Bone marrow (tissue), 2 donors: ENCODE data around the gene CARMIL3.

Source experiments
- DNase-seq, 2 donors: peaks; one replicate each; lab custom pipeline; 2025; lab: John Stamatoyannopoulos, UW

The CARMIL3 gene

GRCh38 chr14:24115422-24116127 lies 63.8 kb downstream of the CARMIL3 start:
- no peak for DNase-seq

DNA sequence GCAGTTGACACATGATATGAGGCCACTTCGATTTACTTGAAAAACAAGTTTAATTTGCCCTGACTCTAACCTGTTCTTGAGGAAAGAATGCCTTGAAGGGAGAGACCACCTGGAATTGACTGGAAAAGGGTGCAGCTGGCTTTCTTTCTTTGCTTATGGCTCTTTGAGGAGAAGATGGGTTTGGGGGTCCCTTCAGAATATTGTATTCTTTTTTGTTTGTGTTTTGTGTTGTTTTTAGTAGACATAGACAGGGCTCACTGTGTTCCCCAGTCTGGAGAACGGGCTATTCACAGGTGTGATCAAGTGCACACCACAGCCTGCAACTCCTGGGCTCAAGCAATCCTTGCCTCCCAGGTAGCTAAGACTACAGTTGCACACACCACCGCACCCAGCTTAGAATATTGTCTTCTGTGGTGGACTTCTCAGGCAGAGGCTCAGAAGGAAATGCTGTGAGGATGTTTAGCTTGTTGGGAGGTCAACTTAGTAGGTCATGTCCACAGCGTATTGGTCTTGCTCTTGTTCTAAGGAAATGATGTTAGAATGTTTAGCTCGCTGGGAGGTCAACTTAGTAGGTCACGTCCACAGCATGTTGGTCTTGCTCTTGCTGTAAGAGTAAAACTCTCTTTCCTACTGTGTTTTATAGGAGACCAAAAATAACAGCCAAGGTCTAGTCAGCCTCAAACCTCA lies 64.5 kb downstream of the CARMIL3 start:
- DNase-seq: no peak

- DNase-seq: no peak
Observed at GRCh38 chr14:24117179-24117578, 65.4 kb downstream of the CARMIL3 start.
